GM06990 (cell line): Measurements from ENCODE around the gene OR56A5.

Source experiments
- DNase-seq: peaks from one replicate; pipeline ENCODE4 v3.0.0-alpha.2; 2011; ENCODE audit not compliant: insufficient read length; ENCODE audit errors: extremely low read depth
- H3K27me3 ChIP-seq: replicated peaks from 2 replicates; pipeline ENCODE4 v1.6.0; 2011; ENCODE audit warnings: low read length; ENCODE audit not compliant: control insufficient read depth, insufficient read depth
- H3K36me3 ChIP-seq: 2 replicates; pipeline ENCODE4 v1.5.1; 2011; ENCODE audit warnings: low read length; ENCODE audit not compliant: control insufficient read depth, insufficient read depth
- H3K4me3 ChIP-seq: replicated peaks from 2 replicates; pipeline ENCODE4 v1.5.1; 2011; ENCODE audit warnings: low read depth, mild to moderate bottlenecking, control low read depth, low read length
- TF ChIP-seq, protein P1 (sequence below): IDR thresholded peaks from 2 replicates; pipeline ENCODE4 v1.5.1; 2011; ENCODE audit warnings: low read length, control low read depth, mild to moderate bottlenecking, inconsistent platforms; ENCODE audit not compliant: insufficient read depth, poor library complexity, severe bottlenecking

Gene OR56A5

DNA sequence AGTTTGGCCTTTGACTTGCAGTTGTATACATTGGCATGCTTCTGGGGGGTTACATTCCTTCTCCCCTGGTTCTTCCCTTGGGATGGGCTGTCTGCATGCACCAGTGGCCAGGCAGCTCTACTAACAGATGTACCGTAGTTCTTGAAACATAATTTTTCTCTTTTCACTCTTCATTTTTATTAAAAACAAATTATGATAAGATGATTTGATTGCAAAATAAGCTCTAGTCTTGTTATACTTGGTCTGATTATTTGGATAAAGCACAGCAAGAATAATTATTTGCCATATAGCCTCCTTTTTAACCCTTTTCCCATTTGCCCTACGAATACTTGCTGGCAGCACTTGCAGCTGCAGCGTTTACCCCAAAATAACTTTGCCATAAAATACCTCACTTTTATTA is 12.7 kb downstream of the OR56A5 start:
- TF ChIP-seq, protein P1, sequence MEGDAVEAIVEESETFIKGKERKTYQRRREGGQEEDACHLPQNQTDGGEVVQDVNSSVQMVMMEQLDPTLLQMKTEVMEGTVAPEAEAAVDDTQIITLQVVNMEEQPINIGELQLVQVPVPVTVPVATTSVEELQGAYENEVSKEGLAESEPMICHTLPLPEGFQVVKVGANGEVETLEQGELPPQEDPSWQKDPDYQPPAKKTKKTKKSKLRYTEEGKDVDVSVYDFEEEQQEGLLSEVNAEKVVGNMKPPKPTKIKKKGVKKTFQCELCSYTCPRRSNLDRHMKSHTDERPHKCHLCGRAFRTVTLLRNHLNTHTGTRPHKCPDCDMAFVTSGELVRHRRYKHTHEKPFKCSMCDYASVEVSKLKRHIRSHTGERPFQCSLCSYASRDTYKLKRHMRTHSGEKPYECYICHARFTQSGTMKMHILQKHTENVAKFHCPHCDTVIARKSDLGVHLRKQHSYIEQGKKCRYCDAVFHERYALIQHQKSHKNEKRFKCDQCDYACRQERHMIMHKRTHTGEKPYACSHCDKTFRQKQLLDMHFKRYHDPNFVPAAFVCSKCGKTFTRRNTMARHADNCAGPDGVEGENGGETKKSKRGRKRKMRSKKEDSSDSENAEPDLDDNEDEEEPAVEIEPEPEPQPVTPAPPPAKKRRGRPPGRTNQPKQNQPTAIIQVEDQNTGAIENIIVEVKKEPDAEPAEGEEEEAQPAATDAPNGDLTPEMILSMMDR, result no peak
- no peaks in the 10 kb centered on the region for H3K36me3 ChIP-seq
- DNase-seq, result no peak
- H3K4me3 ChIP-seq, result no peak overlapping the region
- no peaks in the 10 kb centered on the region for H3K27me3 ChIP-seq

DNA sequence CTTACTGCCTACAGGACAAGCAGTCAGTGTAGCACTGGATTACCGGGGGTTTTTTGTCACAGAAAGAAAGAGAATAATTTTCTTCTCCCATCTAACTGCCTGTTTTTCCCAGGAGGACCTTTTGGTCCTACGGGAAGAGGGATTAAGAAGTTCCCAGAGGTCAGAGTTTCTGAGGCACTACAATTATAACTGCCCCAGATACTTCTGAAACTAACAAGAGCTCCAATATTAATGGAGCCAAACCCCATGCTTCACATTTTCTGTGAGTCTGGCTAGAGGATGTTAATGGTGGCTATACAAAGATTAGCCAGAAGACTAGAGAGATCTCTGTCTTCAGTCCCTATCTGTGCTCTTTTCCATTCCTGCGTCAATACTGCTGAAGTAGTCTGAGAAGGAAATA is 26.3 kb downstream of the OR56A5 start, which contains the start of gene OR56A3:
TSS of gene OR56A3 (plus strand) at position 301 of the 400 bp plus-strand sequence. CDS start 5,096 bp downstream, outside the sequence.
- H3K4me3 ChIP-seq, result no peak within 1 kb of the TSS
- no peaks in the 10 kb centered on the region for H3K27me3 ChIP-seq
- DNase-seq, result no peak
- no peaks in the 10 kb centered on the region for H3K36me3 ChIP-seq
- TF ChIP-seq, protein P1, result no peak

DNA sequence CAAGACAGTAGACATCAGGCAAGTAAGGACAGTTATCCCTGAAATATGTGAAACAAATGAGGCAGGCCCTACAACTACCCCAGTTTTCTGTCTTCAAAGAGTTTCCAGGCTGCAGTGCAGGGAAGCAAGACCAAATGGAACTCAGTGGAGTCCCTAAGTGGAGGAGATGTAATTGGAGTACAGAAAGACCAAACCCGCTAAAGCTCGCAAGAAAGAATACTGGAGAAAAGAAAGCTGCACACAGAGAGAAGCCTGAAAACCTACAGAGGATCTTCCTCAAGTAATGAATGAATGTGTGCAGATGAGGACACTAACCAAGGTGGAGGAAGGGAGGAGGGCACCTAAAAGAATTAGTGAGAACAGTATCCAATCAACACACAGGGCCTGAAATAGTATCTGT is 27.5 kb downstream of the OR56A5 start:
- no peak overlapping the region for H3K4me3 ChIP-seq
- DNase-seq, result no peak
- no peaks in the 10 kb centered on the region for H3K27me3 ChIP-seq
- H3K36me3 ChIP-seq, result no peaks in the 10 kb centered on the region
- TF ChIP-seq, protein P1, result no peak

DNA sequence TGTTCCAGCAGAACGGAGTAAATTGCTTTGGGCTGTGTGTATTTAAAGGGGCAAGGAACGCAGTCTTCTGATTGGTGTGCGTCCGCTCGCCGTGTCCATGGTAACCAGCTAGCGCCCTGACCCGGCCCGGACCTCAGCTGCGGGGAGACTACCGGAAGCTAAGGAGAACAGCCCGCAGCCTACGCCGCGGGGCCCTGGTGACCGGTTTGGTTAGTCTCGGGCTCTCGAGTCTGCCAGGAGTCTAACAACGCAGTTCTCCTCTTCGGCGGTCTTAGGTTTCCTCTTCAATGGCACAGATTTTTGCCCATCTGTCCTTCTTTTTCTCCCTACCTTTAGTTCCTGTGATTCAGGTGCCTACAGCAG is 29.7 kb downstream of the OR56A5 start:
- DNase-seq, result no peak
- Histone ChIP-seq H3K4me3 (no peak overlapping the region), H3K36me3 (no peaks in the 10 kb centered on the region), H3K27me3 (no peaks in the 10 kb centered on the region)
- TF ChIP-seq, protein P1, result no peak

DNA sequence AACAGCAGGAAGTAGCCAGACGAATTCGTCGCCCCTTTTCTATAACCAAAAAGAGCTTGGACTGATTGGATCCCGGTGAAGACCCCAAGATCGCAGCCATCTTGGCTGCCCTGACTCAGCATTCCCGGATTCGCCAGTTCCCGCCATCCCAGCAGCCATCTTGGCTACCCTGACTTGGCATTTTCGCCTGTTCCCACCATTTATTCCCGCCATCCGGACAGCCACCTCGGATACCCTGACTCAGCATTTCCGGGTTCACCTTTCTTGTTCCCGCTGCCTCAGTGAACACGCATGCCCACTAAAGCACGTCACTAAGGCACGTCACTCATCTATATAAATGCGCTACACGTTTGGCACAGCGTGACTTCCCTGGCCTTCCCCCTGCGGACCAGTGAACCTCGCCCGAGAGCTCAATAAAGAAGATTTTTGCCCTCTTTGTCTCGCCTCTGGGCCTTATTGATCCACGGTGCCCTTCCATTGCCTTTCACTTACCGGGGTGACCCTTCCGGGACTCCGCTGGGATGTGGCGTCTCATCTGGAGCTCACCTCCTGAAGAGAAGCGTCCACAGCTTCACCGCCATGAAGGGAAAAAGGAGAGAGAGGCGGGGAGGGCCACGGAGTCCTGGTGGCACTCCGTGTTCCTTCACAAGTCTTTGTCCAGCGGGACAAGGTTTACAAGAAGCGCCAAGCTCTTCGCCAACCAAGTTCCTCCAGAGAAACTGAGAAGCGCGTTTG is 30.3 kb downstream of the OR56A5 start:
- Histone ChIP-seq H3K4me3 (no peak overlapping the region), H3K36me3 (no peaks in the 10 kb centered on the region), H3K27me3 (no peaks in the 10 kb centered on the region)
- no peak for DNase-seq
- TF ChIP-seq, protein P1, result no peak
